Endothelial cell of umbilical vein (primary cell): ENCODE measurements around the gene GLRA2. TPM values are rescaled to one million over a fixed set of nuclear protein-coding genes. Genes with fewer than 3 reads are reported as not detected.

ENCODE experiments used
- BruUV-seq: library from RNA; stranded (reverse); fragments of 400-500 nt; replicated peaks from 2 replicates; lab custom pipeline; 2021; lab: Mats Ljungman, UMichigan
- CTCF ChIA-PET: fragments of 300-600, 350-600 bp; sonication (Branson Sonifier 250); formaldehyde crosslinking; loops from one replicate; lab custom pipeline; 2021; ENCODE audit warnings: antibody characterized with exemption, inconsistent platforms; lab: Charles Lee
- POLR2A ChIA-PET: fragments of 300-600, 350-600 bp; sonication (Branson Sonifier 250); formaldehyde crosslinking; loops from one replicate; lab custom pipeline; 2021; ENCODE audit warnings: antibody characterized with exemption, inconsistent platforms; lab: Charles Lee
- DNase-seq: peaks from one replicate; pipeline ENCODE4 v3.0.0-alpha.2; 2011; ENCODE audit warnings: low read depth, low spot score
- FAIRE-seq: peaks from 2 replicates; lab custom pipeline; 2011; peaks lifted over from hg19 to GRCh38; lab: Jason Lieb, UNC
- H2AFZ ChIP-seq: 2 replicates; pipeline ENCODE4 v1.6.0; 2012; ENCODE audit warnings: low read depth, low read length, control low read depth, inconsistent platforms
- H3K27ac ChIP-seq: 2 replicates; pipeline ENCODE4 v1.5.1; 2011; ENCODE audit warnings: low read depth, mild to moderate bottlenecking, control low read depth, low read length, moderate library complexity; ENCODE audit not compliant: insufficient read depth
- H3K27me3 ChIP-seq, 2 experiments: 2 replicates each; pipeline versions ENCODE4 v1.6.0 to v1.6.1; 2011; ENCODE audit warnings: low read length in 2 of 2, mixed read lengths in 1 of 2; ENCODE audit not compliant: control insufficient read depth in 2 of 2, insufficient read depth in 2 of 2
- H3K36me3 ChIP-seq, 2 experiments: 2 replicates in 1 of 2; 3 replicates in 1 of 2; pipeline ENCODE4 v1.5.1; 2011; ENCODE audit warnings: low read length in 2 of 2, mild to moderate bottlenecking in 1 of 2, moderate library complexity in 1 of 2; ENCODE audit not compliant: control insufficient read depth in 2 of 2, insufficient read depth in 2 of 2; ENCODE audit errors: extremely low read depth in 1 of 2
- H3K4me1 ChIP-seq: 3 replicates; pipeline ENCODE4 v1.5.1; 2011; ENCODE audit warnings: mild to moderate bottlenecking, low read length; ENCODE audit not compliant: control insufficient read depth, insufficient read depth; ENCODE audit errors: extremely low read depth
- H3K4me2 ChIP-seq: 2 replicates; pipeline ENCODE4 v1.6.1; 2011; ENCODE audit warnings: low read length, control low read depth, mixed read lengths; ENCODE audit not compliant: insufficient read depth
- H3K4me3 ChIP-seq, 3 experiments: fragments of 200-600 bp in 1 of 3; sonication (generic), shearing (Covaris generic) in 1 of 3; replicated peaks in 1 of 3; 2 replicates each; pipeline ENCODE4 v1.5.1; 2011 to 2016; ENCODE audit warnings: control low read depth in 3 of 3, low read length in 3 of 3, mild to moderate bottlenecking in 2 of 3, inconsistent platforms in 1 of 3, low read depth in 1 of 3, moderate library complexity in 1 of 3; ENCODE audit not compliant: insufficient read depth in 1 of 3
- H3K79me2 ChIP-seq: 2 replicates; pipeline ENCODE4 v1.6.0; 2012; ENCODE audit warnings: low read length, inconsistent platforms; ENCODE audit not compliant: control insufficient read depth, insufficient read depth
- H3K9ac ChIP-seq: replicated peaks from 2 replicates; pipeline ENCODE3; 2011; ENCODE audit warnings: low read length, control low read depth; ENCODE audit not compliant: insufficient read depth; ENCODE audit errors: extremely low read depth
- H3K9me1 ChIP-seq: replicated peaks from 3 replicates; pipeline ENCODE4 v1.6.0; 2011; ENCODE audit warnings: mild to moderate bottlenecking, low read length; ENCODE audit not compliant: control insufficient read depth, insufficient read depth; ENCODE audit errors: extremely low read depth
- H3K9me3 ChIP-seq: replicated peaks from 2 replicates; pipeline ENCODE4 v1.5.1; 2012; ENCODE audit warnings: low read length, inconsistent platforms; ENCODE audit not compliant: control insufficient read depth, insufficient read depth
- H4K20me1 ChIP-seq: replicated peaks from 2 replicates; pipeline ENCODE3; 2011; ENCODE audit warnings: mild to moderate bottlenecking, low read length; ENCODE audit not compliant: control insufficient read depth, insufficient read depth; ENCODE audit errors: extremely low read depth
- EZH2 ChIP-seq: IDR thresholded peaks from 2 replicates; pipeline ENCODE4 v1.6.1; 2012; ENCODE audit warnings: borderline replicate concordance, low read depth, mild to moderate bottlenecking, moderate library complexity, low read length, inconsistent platforms; ENCODE audit not compliant: severe bottlenecking
- FOS ChIP-seq: IDR thresholded peaks from 2 replicates; pipeline ENCODE4 v1.6.1; 2011; ENCODE audit warnings: mild to moderate bottlenecking, low read length, moderate library complexity, borderline replicate concordance; ENCODE audit not compliant: insufficient read depth
- GATA2 ChIP-seq: IDR thresholded peaks from 2 replicates; pipeline ENCODE4 v1.7.0; 2011; ENCODE audit warnings: low read depth, mild to moderate bottlenecking, moderate library complexity, mixed read lengths, low read length; ENCODE audit not compliant: insufficient read length, insufficient read depth
- JUN ChIP-seq: IDR thresholded peaks from 2 replicates; pipeline ENCODE4 v1.6.1; 2011; ENCODE audit warnings: borderline replicate concordance, low read depth; ENCODE audit not compliant: insufficient read length, insufficient read depth
- MAX ChIP-seq: IDR thresholded peaks from 2 replicates; pipeline ENCODE4 v1.6.1; 2011; ENCODE audit not compliant: insufficient read depth, insufficient read length
- MYC ChIP-seq: IDR thresholded peaks from one replicate; pipeline ENCODE4 v1.6.1; 2011; ENCODE audit warnings: mild to moderate bottlenecking, low read depth, low read length
- POLR2A ChIP-seq: IDR thresholded peaks from 2 replicates; pipeline ENCODE4 v1.6.1; 2012; ENCODE audit warnings: low read depth, mild to moderate bottlenecking, control low read depth, low read length
- POLR2AphosphoS5 ChIP-seq: IDR thresholded peaks from 2 replicates; pipeline ENCODE4 v1.6.1; 2012; ENCODE audit warnings: low read depth, mild to moderate bottlenecking, control low read depth, low read length, moderate library complexity; ENCODE audit not compliant: insufficient read depth
- dilution Hi-C: fragments of 300-500 bp; cut with MboI; formaldehyde crosslinking; loops from one replicate; pipeline ENCODE4 v1.15.0; 2019; ENCODE audit warnings: low sequenced_read_pairs; ENCODE audit not compliant: extremely low pct_ligation_motif_present
- intact Hi-C: fragments of 100-400 bp; cut with micrococcal nuclease; formaldehyde crosslinking; loops from one replicate; pipeline ENCODE4 v1.10.0; 2022
- polyA plus RNA-seq, 4 experiments: library from polyadenylated mRNA; depleted of rRNA in 3 of 4; stranded (reverse) in 3 of 4; unstranded in 1 of 4; fragments of >200 nt; gene quantifications; 2 replicates each; pipeline versions ENCODE4 v1.2.1 to v1.2.3, GENCODE V29; 2011 to 2012; ENCODE audit warnings: missing spikeins in 1 of 4
- total RNA-seq: library from RNA; stranded (reverse); gene quantifications from 2 replicates; pipeline ENCODE4 v1.2.3, GENCODE V29; 2021
- TF ChIP-seq, protein P1 (sequence below), 2 donors: IDR thresholded peaks; 1 replicate in 1 of 2; 2 replicates in 1 of 2; pipeline ENCODE4 v1.5.1; 2011; ENCODE audit warnings: low read length in 2 of 2, mild to moderate bottlenecking in 2 of 2, moderate library complexity in 2 of 2, control low read depth in 1 of 2, inconsistent platforms in 1 of 2, low read depth in 1 of 2; ENCODE audit not compliant: insufficient read depth in 1 of 2; ENCODE audit errors: extremely low read depth in 1 of 2

The GLRA2 gene
- total and polyA plus RNA-seq, 2 donors (not counting 3 experiments of a cell fraction or from before 2014, with no cell fraction given) = not detected

- Histone ChIP-seq H3K4me2 (no peak overlapping the region), H3K9ac (no peak overlapping the region), H3K4me1 (no peaks in the 10 kb centered on the region), H3K27me3 (no peaks in the 10 kb centered on the region), H2AFZ (no peak overlapping the region), H3K79me2 (no peaks in the 10 kb centered on the region), H3K9me3 (no peaks in the 10 kb centered on the region), H3K4me3 (no peak overlapping the region), H3K9me1 (no peaks in the 10 kb centered on the region), H3K27ac (no peak overlapping the region), H3K36me3 (no peaks in the 10 kb centered on the region), H4K20me1 (no peaks in the 10 kb centered on the region)
- DNase-seq (no peak), FAIRE-seq (no peak)
- BruUV-seq = no TSS peak
- no peak for TF ChIP-seq MYC
- TF ChIP-seq GATA2 = no peak
- ChIA-PET POLR2A (no interaction called here), CTCF (no interaction called here)
- dilution Hi-C loops (no loop called here), intact Hi-C loops (loop anchor here (10.0 kb wide), 1 partner anchor 1964 kb away; no protein-coding TSS in a partner anchor)
Observed at GRCh38 chrX:14729058-14729457, 199.7 kb downstream of the GLRA2 start.

- no peak for FAIRE-seq
- TF ChIP-seq POLR2A (no peak), JUN (no peak), FOS (no peak), EZH2 (no peak), POLR2AphosphoS5 (no peak), MAX (no peak), GATA2 (no peak), MYC (no peak)
- TF ChIP-seq, protein P1, sequence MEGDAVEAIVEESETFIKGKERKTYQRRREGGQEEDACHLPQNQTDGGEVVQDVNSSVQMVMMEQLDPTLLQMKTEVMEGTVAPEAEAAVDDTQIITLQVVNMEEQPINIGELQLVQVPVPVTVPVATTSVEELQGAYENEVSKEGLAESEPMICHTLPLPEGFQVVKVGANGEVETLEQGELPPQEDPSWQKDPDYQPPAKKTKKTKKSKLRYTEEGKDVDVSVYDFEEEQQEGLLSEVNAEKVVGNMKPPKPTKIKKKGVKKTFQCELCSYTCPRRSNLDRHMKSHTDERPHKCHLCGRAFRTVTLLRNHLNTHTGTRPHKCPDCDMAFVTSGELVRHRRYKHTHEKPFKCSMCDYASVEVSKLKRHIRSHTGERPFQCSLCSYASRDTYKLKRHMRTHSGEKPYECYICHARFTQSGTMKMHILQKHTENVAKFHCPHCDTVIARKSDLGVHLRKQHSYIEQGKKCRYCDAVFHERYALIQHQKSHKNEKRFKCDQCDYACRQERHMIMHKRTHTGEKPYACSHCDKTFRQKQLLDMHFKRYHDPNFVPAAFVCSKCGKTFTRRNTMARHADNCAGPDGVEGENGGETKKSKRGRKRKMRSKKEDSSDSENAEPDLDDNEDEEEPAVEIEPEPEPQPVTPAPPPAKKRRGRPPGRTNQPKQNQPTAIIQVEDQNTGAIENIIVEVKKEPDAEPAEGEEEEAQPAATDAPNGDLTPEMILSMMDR (IDR thresholded peaks at IDR 0.05; ENCODE audit: extremely low read depth in 1 of 2, insufficient read depth in 1 of 2, low read depth in 1 of 2, low read length in 2 of 2) = no peak
- CTCF ChIA-PET = no interaction called here
- Histone ChIP-seq H3K4me1 (no peaks in the 10 kb centered on the region), H3K9me1 (no peaks in the 10 kb centered on the region), H3K9ac (no peak overlapping the region), H3K79me2 (no peaks in the 10 kb centered on the region), H3K4me3 (no peak overlapping the region), H4K20me1 (no peaks in the 10 kb centered on the region), H3K27me3 (no peaks in the 10 kb centered on the region), H3K36me3 (no peaks in the 10 kb centered on the region), H3K27ac (no peak overlapping the region), H2AFZ (no peak overlapping the region), H3K9me3 (no peaks in the 10 kb centered on the region), H3K4me2 (no peak overlapping the region)
- DNase-seq = no peak
- dilution Hi-C loops = no loop called here
- intact Hi-C loops = no loop called here
- POLR2A ChIA-PET = no interaction called here
- BruUV-seq = no TSS peak
Observed at GRCh38 chrX:14738643-14739042, 209.3 kb downstream of the GLRA2 start.
